ENCODE data around the gene PCNX4. TPM values are rescaled to one million over a fixed set of nuclear protein-coding genes. Genes with fewer than 3 reads are reported as not detected.

PCNX4 gene
- total and polyA plus RNA-seq, 4 donors: 14.3 to 104 (median 34.3) TPM

DNA sequence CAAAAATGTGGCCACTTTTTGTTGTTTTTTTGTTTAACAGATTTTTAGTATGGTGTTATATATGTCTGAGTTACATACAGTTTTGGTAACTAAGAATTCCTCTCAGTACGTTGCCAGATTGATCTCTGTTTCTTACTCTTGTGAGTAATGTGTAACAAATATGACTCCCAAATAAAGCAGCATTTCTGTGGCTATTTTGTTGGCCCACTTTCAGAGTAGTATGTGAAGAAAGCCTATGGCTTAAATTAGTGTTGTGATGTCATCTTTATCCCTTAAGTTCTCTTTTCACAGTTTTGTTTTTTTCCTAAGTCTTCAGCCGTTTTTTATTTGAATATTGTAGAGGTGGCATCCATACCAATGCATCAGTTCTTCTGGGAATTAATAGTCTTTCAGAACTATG is 10.7 kb downstream of the PCNX4 start:
- peak in 1 of 3 donors; percentile 20 for DNase-seq

GRCh38 chr14:60106339-60106738 is 14.6 kb downstream of the PCNX4 start:
- 41 to 61% methylated on average over 2 of the region's 2 CpGs for WGBS, 2 donors
- Histone ChIP-seq H3K36me3 (ENCODE audit: control insufficient read depth in 4 of 4, insufficient read depth in 4 of 4, low read length in 4 of 4) (peaks cover 7 to 23% (median 14%) of the 10 kb centered on the region in 4 donors), H3K9me3 (ENCODE audit: control insufficient read depth in 4 of 4, insufficient read depth in 3 of 4, low read length in 3 of 4) (no peaks in the 10 kb centered on the region), H3K27me3 (ENCODE audit: control insufficient read depth in 3 of 3, insufficient read depth in 3 of 3, low read length in 2 of 3) (no peaks in the 10 kb centered on the region), H3K4me1 (ENCODE audit: control insufficient read depth in 5 of 5, insufficient read depth in 5 of 5, low read length in 5 of 5) (peaks cover 0 to 6% (median 0%) of the 10 kb centered on the region in 5 donors), H3K27ac (ENCODE audit: low read depth in 1 of 2, low read length in 1 of 2) (no peak overlapping the region), H3K4me3 (no peak overlapping the region), H3K9ac (ENCODE audit: insufficient read depth in 1 of 2, low read length in 2 of 2) (no peak overlapping the region)
- TF ChIP-seq, protein P1, sequence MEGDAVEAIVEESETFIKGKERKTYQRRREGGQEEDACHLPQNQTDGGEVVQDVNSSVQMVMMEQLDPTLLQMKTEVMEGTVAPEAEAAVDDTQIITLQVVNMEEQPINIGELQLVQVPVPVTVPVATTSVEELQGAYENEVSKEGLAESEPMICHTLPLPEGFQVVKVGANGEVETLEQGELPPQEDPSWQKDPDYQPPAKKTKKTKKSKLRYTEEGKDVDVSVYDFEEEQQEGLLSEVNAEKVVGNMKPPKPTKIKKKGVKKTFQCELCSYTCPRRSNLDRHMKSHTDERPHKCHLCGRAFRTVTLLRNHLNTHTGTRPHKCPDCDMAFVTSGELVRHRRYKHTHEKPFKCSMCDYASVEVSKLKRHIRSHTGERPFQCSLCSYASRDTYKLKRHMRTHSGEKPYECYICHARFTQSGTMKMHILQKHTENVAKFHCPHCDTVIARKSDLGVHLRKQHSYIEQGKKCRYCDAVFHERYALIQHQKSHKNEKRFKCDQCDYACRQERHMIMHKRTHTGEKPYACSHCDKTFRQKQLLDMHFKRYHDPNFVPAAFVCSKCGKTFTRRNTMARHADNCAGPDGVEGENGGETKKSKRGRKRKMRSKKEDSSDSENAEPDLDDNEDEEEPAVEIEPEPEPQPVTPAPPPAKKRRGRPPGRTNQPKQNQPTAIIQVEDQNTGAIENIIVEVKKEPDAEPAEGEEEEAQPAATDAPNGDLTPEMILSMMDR (IDR thresholded peaks at IDR 0.05; ENCODE audit: control extremely low read depth, extremely low read depth): no peak
- DNase-seq: no peak
- ATAC-seq (ENCODE audit: insufficient read depth, low FRiP score): no peak

More for the DNA sequence above, 10.7 kb downstream of the PCNX4 start:
- Histone ChIP-seq H3K4me3 (no peak overlapping the region), H3K27me3 (ENCODE audit: control insufficient read depth in 3 of 3, insufficient read depth in 3 of 3, low read length in 2 of 3) (no peaks in the 10 kb centered on the region), H3K9me3 (ENCODE audit: control insufficient read depth in 4 of 4, insufficient read depth in 3 of 4, low read length in 3 of 4) (no peaks in the 10 kb centered on the region), H3K36me3 (ENCODE audit: control insufficient read depth in 4 of 4, insufficient read depth in 4 of 4, low read length in 4 of 4) (peaks cover 3 to 6% (median 6%) of the 10 kb centered on the region in 4 donors), H3K27ac (ENCODE audit: low read depth in 1 of 2, low read length in 1 of 2) (peak overlapping the region in 1 of 2 donors; percentile 33), H3K9ac (ENCODE audit: insufficient read depth in 1 of 2, low read length in 2 of 2) (no peak overlapping the region), H3K4me1 (ENCODE audit: control insufficient read depth in 5 of 5, insufficient read depth in 5 of 5, low read length in 5 of 5) (peaks cover 0 to 12% (median 0%) of the 10 kb centered on the region in 5 donors)
- WGBS, 2 donors: 61% methylated on average over 2 of the region's 2 CpGs
- ATAC-seq (ENCODE audit: insufficient read depth, low FRiP score): no peak
- TF ChIP-seq, protein P1 (IDR thresholded peaks at IDR 0.05; ENCODE audit: control extremely low read depth, extremely low read depth): no peak

- 88 to 91% methylated on average over 4 of the region's 4 CpGs for WGBS, 2 donors
- TF ChIP-seq, protein P1 (IDR thresholded peaks at IDR 0.05; ENCODE audit: control extremely low read depth, extremely low read depth): no peak
- H3K27ac ChIP-seq (ENCODE audit: low read depth in 1 of 2, low read length in 1 of 2): no peak overlapping the region
Observed at GRCh38 chr14:60107477-60107876, 15.8 kb downstream of the PCNX4 start.

DNA sequence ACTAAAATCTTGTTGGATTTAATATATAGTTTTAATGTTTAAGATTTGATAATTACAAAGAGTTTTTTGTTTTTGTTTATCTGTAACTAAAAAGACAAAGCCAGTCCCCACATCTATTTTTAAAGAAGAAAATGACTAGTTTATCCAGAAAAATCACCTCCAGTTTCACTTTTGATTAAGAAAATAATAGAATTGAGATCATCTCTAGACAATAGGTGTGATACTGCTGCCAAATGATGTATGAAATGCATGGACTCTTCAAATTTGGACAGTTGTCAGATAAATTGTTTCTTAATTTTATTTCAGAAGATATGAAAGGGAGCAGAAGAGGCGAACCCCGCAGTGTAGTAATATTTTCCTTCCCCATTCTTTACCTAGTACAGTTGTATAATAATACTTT is 20.0 kb downstream of the PCNX4 start:
- 48 to 75% methylated on average over 2 of the region's 2 CpGs for WGBS, 2 donors
- TF ChIP-seq, protein P1 (IDR thresholded peaks at IDR 0.05; ENCODE audit: control extremely low read depth, extremely low read depth): no peak

More at GRCh38 chr14:60107477-60107876, 15.8 kb downstream of the PCNX4 start:
- Histone ChIP-seq H3K36me3 (ENCODE audit: control insufficient read depth in 4 of 4, insufficient read depth in 4 of 4, low read length in 4 of 4) (peaks cover 7 to 23% (median 14%) of the 10 kb centered on the region in 4 donors), H3K9me3 (ENCODE audit: control insufficient read depth in 4 of 4, insufficient read depth in 3 of 4, low read length in 3 of 4) (no peaks in the 10 kb centered on the region), H3K9ac (ENCODE audit: insufficient read depth in 1 of 2, low read length in 2 of 2) (peak overlapping the region in 1 of 2 donors; percentile 4), H3K4me1 (ENCODE audit: control insufficient read depth in 5 of 5, insufficient read depth in 5 of 5, low read length in 5 of 5) (peaks cover 0 to 6% (median 0%) of the 10 kb centered on the region in 5 donors), H3K27me3 (ENCODE audit: control insufficient read depth in 3 of 3, insufficient read depth in 3 of 3, low read length in 2 of 3) (no peaks in the 10 kb centered on the region), H3K4me3 (no peak overlapping the region)
- ATAC-seq (ENCODE audit: insufficient read depth, low FRiP score) (no peak), DNase-seq (no peak)

More for the DNA sequence above, 20.0 kb downstream of the PCNX4 start:
- H3K36me3 ChIP-seq (ENCODE audit: control insufficient read depth in 4 of 4, insufficient read depth in 4 of 4, low read length in 4 of 4): peaks cover 9 to 37% (median 20%) of the 10 kb centered on the region in 4 donors
- no peaks in the 10 kb centered on the region for H3K9me3 ChIP-seq (ENCODE audit: control insufficient read depth in 4 of 4, insufficient read depth in 3 of 4, low read length in 3 of 4)
- H3K4me1 ChIP-seq (ENCODE audit: control insufficient read depth in 5 of 5, insufficient read depth in 5 of 5, low read length in 5 of 5): peaks cover 0 to 2% (median 0%) of the 10 kb centered on the region in 5 donors
- H3K9ac ChIP-seq (ENCODE audit: insufficient read depth in 1 of 2, low read length in 2 of 2): no peak overlapping the region
- ATAC-seq (ENCODE audit: insufficient read depth, low FRiP score) (no peak), DNase-seq (no peak)
- H3K27me3 ChIP-seq (ENCODE audit: control insufficient read depth in 3 of 3, insufficient read depth in 3 of 3, low read length in 2 of 3): no peaks in the 10 kb centered on the region
- no peak overlapping the region for H3K27ac ChIP-seq (ENCODE audit: low read depth in 1 of 2, low read length in 1 of 2)
- H3K4me3 ChIP-seq: no peak overlapping the region

All from lung (tissue), 12 donors.